ENCODE results near the gene PRDM1.

The PRDM1 gene

GRCh38 chr6:106085984-106086813 is at the start of gene PRDM1:
Gene PRDM1 (plus strand): TSS chr6:106086336. CDS start chr6:106086554, 218 bp downstream.
- in situ Hi-C loops (cut with HindIII; ENCODE audit: low sequenced_read_pairs): loop anchor here (25.0 kb wide), 1 partner anchor 649 kb away; no protein-coding TSS in a partner anchor

- in situ Hi-C loops (cut with HindIII; ENCODE audit: low sequenced_read_pairs): no loop called here
These were observed 49.1 kb upstream of the PRDM1 start for GRCh38 chr6:106037060-106037459.

- in situ Hi-C loops (cut with HindIII; ENCODE audit: low sequenced_read_pairs): no loop called here
These were observed 46.1 kb upstream of the PRDM1 start for GRCh38 chr6:106039897-106040592.

GRCh38 chr6:106044151-106044550 is 42.0 kb upstream of the PRDM1 start:
- in situ Hi-C loops (cut with HindIII; ENCODE audit: low sequenced_read_pairs): no loop called here

GRCh38 chr6:106045077-106045476 is 41.1 kb upstream of the PRDM1 start:
- in situ Hi-C loops (cut with HindIII; ENCODE audit: low sequenced_read_pairs): no loop called here

GRCh38 chr6:106046116-106046853 is 39.9 kb upstream of the PRDM1 start:
- in situ Hi-C loops (cut with HindIII; ENCODE audit: low sequenced_read_pairs): no loop called here

GRCh38 chr6:106046854-106047200 is 39.3 kb upstream of the PRDM1 start:
- in situ Hi-C loops (cut with HindIII; ENCODE audit: low sequenced_read_pairs): no loop called here

GRCh38 chr6:106048336-106048735 is 37.8 kb upstream of the PRDM1 start:
- in situ Hi-C loops (cut with HindIII; ENCODE audit: low sequenced_read_pairs): no loop called here

GRCh38 chr6:106050538-106050937 is 35.6 kb upstream of the PRDM1 start:
- in situ Hi-C loops (cut with HindIII; ENCODE audit: low sequenced_read_pairs): no loop called here

GRCh38 chr6:106051226-106051625 is 34.9 kb upstream of the PRDM1 start:
- in situ Hi-C loops (cut with HindIII; ENCODE audit: low sequenced_read_pairs): no loop called here

- in situ Hi-C loops (cut with HindIII; ENCODE audit: low sequenced_read_pairs): no loop called here
These were observed 32.5 kb upstream of the PRDM1 start for GRCh38 chr6:106053484-106054205.

GRCh38 chr6:106055489-106055888 is 30.6 kb upstream of the PRDM1 start:
- in situ Hi-C loops (cut with HindIII; ENCODE audit: low sequenced_read_pairs): no loop called here

- in situ Hi-C loops (cut with HindIII; ENCODE audit: low sequenced_read_pairs): no loop called here
These were observed 29.9 kb upstream of the PRDM1 start for GRCh38 chr6:106056060-106056745.

GRCh38 chr6:106056746-106057390 is 29.3 kb upstream of the PRDM1 start:
- in situ Hi-C loops (cut with HindIII; ENCODE audit: low sequenced_read_pairs): no loop called here

- in situ Hi-C loops (cut with HindIII; ENCODE audit: low sequenced_read_pairs): no loop called here
These were observed 26.8 kb upstream of the PRDM1 start for GRCh38 chr6:106059331-106059730.

- in situ Hi-C loops (cut with HindIII; ENCODE audit: low sequenced_read_pairs): no loop called here
These were observed 26.0 kb upstream of the PRDM1 start for GRCh38 chr6:106060167-106060566.

- in situ Hi-C loops (cut with HindIII; ENCODE audit: low sequenced_read_pairs): no loop called here
These were observed 22.7 kb upstream of the PRDM1 start for GRCh38 chr6:106063448-106063850.

GRCh38 chr6:106064142-106064541 is 22.0 kb upstream of the PRDM1 start:
- in situ Hi-C loops (cut with HindIII; ENCODE audit: low sequenced_read_pairs): no loop called here

- in situ Hi-C loops (cut with HindIII; ENCODE audit: low sequenced_read_pairs): no loop called here
These were observed 21.4 kb upstream of the PRDM1 start for GRCh38 chr6:106064756-106065155.

- in situ Hi-C loops (cut with HindIII; ENCODE audit: low sequenced_read_pairs): no loop called here
These were observed 19.1 kb upstream of the PRDM1 start for GRCh38 chr6:106066989-106067388.
